GM23338 (cell line): Measurements from ENCODE around the gene GLCE. TPM values are rescaled to one million over a fixed set of nuclear protein-coding genes. Genes with fewer than 3 reads are reported as not detected.
"Not testable (repeated sequence)": the region's sequence is repeated elsewhere in the genome, so short reads cannot be mapped to it uniquely, and the experiment has no call there.

Source experiments
- ATAC-seq: fragments of 200-7000 bp; cut with Tn5 transposase; 3 replicates; pipeline ENCODE4 v1.9.1; 2020
- DNase-seq: peaks from one replicate; pipeline ENCODE4 v3.0.0-alpha.2; 2015; ENCODE audit warnings: low spot score
- H2AFZ ChIP-seq: fragments of 200-600 bp; sonication (generic); 2 replicates; pipeline ENCODE4 v1.8.0; 2016; ENCODE audit warnings: antibody characterized with exemption, mild to moderate bottlenecking, moderate library complexity
- H3F3A ChIP-seq: fragments of 200-600 bp; sonication (generic); replicated peaks from 2 replicates; pipeline ENCODE4 v1.8.0; 2017; ENCODE audit warnings: antibody characterized with exemption, mixed run types, low read depth
- H3K27ac ChIP-seq: fragments of 200-600 bp; sonication (generic); 2 replicates; pipeline ENCODE4 v1.6.1; 2016; ENCODE audit warnings: low read depth
- H3K27me3 ChIP-seq: fragments of 200-600 bp; sonication (generic); 2 replicates; pipeline ENCODE4 v1.8.0; 2016; ENCODE audit warnings: mild to moderate bottlenecking, mixed run types, moderate library complexity; ENCODE audit not compliant: insufficient read depth
- H3K36me3 ChIP-seq: fragments of 200-600 bp; sonication (generic); 2 replicates; pipeline ENCODE4 v1.8.0; 2016; ENCODE audit warnings: mild to moderate bottlenecking; ENCODE audit not compliant: insufficient read depth
- H3K4me1 ChIP-seq: fragments of 200-600 bp; sonication (generic); 2 replicates; pipeline ENCODE4 v1.8.0; 2016; ENCODE audit warnings: mild to moderate bottlenecking, moderate library complexity; ENCODE audit not compliant: insufficient read depth
- H3K4me2 ChIP-seq: fragments of 200-600 bp; sonication (generic); 2 replicates; pipeline ENCODE4 v1.7.1; 2017; ENCODE audit warnings: mixed run types
- H3K4me3 ChIP-seq: fragments of 200-600 bp; sonication (generic); 2 replicates; pipeline ENCODE4 v1.6.1; 2016; ENCODE audit warnings: mixed run types
- H3K79me2 ChIP-seq: fragments of 200-600 bp; sonication (generic); replicated peaks from 2 replicates; pipeline ENCODE4 v1.8.0; 2017; ENCODE audit warnings: mild to moderate bottlenecking; ENCODE audit not compliant: insufficient read depth
- H3K9me2 ChIP-seq: fragments of 200-600 bp; sonication (generic); 2 replicates; pipeline ENCODE4 v1.8.0; 2017; ENCODE audit not compliant: insufficient read depth
- H4K20me1 ChIP-seq: fragments of 200-600 bp; sonication (generic); replicated peaks from 2 replicates; pipeline ENCODE4 v1.8.0; 2017; ENCODE audit warnings: mild to moderate bottlenecking; ENCODE audit not compliant: insufficient read depth
- H3K27ac Mint-ChIP-seq: 2 replicates; pipeline ENCODE4 v1.8.0; 2020; ENCODE audit warnings: inconsistent platforms, mild to moderate bottlenecking, moderate library complexity, mixed read lengths
- H3K27me3 Mint-ChIP-seq: 3 replicates; pipeline ENCODE4 v1.8.0; 2022; ENCODE audit warnings: low read depth, mild to moderate bottlenecking, moderate library complexity, mixed read lengths, inconsistent platforms; ENCODE audit not compliant: insufficient read depth, poor library complexity
- H3K36me3 Mint-ChIP-seq: 3 replicates; pipeline ENCODE4 v1.8.0; 2021; ENCODE audit warnings: low read depth, mild to moderate bottlenecking, inconsistent platforms, moderate library complexity, mixed read lengths
- H3K4me1 Mint-ChIP-seq: 3 replicates; pipeline ENCODE4 v1.8.0; 2020; ENCODE audit warnings: mild to moderate bottlenecking, inconsistent platforms, mixed read lengths
- H3K4me3 Mint-ChIP-seq: 3 replicates; pipeline ENCODE4 v1.8.0; 2021; ENCODE audit warnings: moderate library complexity, mild to moderate bottlenecking, inconsistent platforms, mixed read lengths
- H3K9me3 Mint-ChIP-seq: 3 replicates; pipeline ENCODE4 v1.8.0; 2020; ENCODE audit warnings: moderate library complexity, mild to moderate bottlenecking, inconsistent platforms, mixed read lengths
- CTCF ChIP-seq, 2 experiments: fragments of 200-600 bp in 1 of 2; sonication (generic) in 1 of 2; conservative IDR thresholded peaks; 2 replicates each; pipeline versions ENCODE4 v1.5.1 to v1.6.1; 2016 to 2017; ENCODE audit warnings: antibody characterized with exemption in 2 of 2, low read depth in 2 of 2, mild to moderate bottlenecking in 2 of 2, moderate library complexity in 1 of 2
- ETS1 ChIP-seq: IDR thresholded peaks from 2 replicates; pipeline ENCODE4 v1.6.1; 2016; ENCODE audit warnings: antibody characterized with exemption
- EZH2 ChIP-seq: fragments of 200-600 bp; sonication (generic); IDR thresholded peaks from one replicate; pipeline ENCODE4 v1.8.0; 2017; ENCODE audit warnings: antibody characterized with exemption, mild to moderate bottlenecking, low read depth; ENCODE audit not compliant: unreplicated experiment
- NANOG ChIP-seq: IDR thresholded peaks from 2 replicates; pipeline ENCODE4 v1.6.1; 2016; ENCODE audit warnings: antibody characterized with exemption, borderline replicate concordance
- POLR2AphosphoS5 ChIP-seq: IDR thresholded peaks from 2 replicates; pipeline ENCODE4 v1.6.1; 2016; ENCODE audit warnings: antibody characterized with exemption, low read depth
- REST ChIP-seq: IDR thresholded peaks from one replicate; pipeline ENCODE4 v1.6.1; 2018; ENCODE audit warnings: antibody characterized with exemption; ENCODE audit not compliant: unreplicated experiment
- STAT1 ChIP-seq: IDR thresholded peaks from one replicate; pipeline ENCODE4 v1.6.1; 2016; ENCODE audit warnings: antibody characterized with exemption; ENCODE audit not compliant: unreplicated experiment
- ZNF114 ChIP-seq: fragments of 250-450 bp; sonication (Bioruptor Pico); IDR thresholded peaks from 2 replicates; pipeline ENCODE4 v1.5.0; 2020; ENCODE audit warnings: mild to moderate bottlenecking, moderate library complexity
- ZNF331 ChIP-seq: fragments of 250-450 bp; sonication (Bioruptor Pico); IDR thresholded peaks from 2 replicates; pipeline ENCODE4 v1.5.0; 2020; ENCODE audit warnings: low read depth, mild to moderate bottlenecking, moderate library complexity
- polyA plus RNA-seq: library from polyadenylated mRNA; unstranded; fragments of >200 nt; fragmentation: Nextera tagmentation; extraction: Ambion mirVana; gene quantifications from 2 replicates; pipeline ENCODE4 v1.2.1, GENCODE V29; 2016
- total RNA-seq: library from RNA; depleted of rRNA; stranded (reverse); fragments of >200 nt; shearing (Covaris generic); gene quantifications from 2 replicates; pipeline ENCODE4 v1.2.3, GENCODE V29; 2014
- TF ChIP-seq, protein P1 (sequence below): fragments of 250-450 bp; sonication (Bioruptor Pico); IDR thresholded peaks from 2 replicates; pipeline ENCODE4 v1.5.0; 2020; ENCODE audit warnings: mild to moderate bottlenecking, moderate library complexity

GLCE gene
- total and polyA plus RNA-seq, 2 experiments from 2014 or later, result 7.5 to 15.5 TPM

DNA sequence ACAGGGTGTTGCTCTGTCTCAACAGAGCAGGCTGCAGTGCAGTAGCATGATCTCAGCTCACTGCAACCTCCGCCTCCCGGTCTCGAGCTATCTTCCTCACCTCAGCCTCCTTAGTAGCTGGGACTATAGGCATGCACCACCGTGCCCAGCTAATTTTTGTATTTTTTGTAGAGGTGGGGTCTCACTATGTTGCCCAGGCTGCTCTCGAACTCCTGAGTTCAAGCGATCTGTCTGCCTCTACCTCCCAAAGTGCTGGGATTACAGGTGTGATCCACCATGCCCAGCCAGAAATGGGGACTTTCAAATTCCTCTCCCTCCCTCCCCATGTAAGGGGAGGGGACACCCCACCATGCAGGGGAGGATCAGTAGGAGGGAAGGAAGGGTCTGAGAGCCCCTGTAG is 141.7 kb downstream of the GLCE start:
- H3K9me2 ChIP-seq, H3K4me2 ChIP-seq, H3K27ac Mint-ChIP-seq, H3K4me3 Mint-ChIP-seq, H4K20me1 ChIP-seq, DNase-seq, H3K36me3 ChIP-seq, H3K36me3 Mint-ChIP-seq, H2AFZ ChIP-seq, ATAC-seq, H3F3A ChIP-seq, H3K79me2 ChIP-seq, H3K27ac ChIP-seq, H3K9me3 Mint-ChIP-seq, H3K4me3 ChIP-seq: not testable (repeated sequence)
- Histone ChIP-seq H3K4me1 (peaks cover 18% of the 10 kb centered on the region), H3K27me3 (peaks cover 32% of the 10 kb centered on the region)
- Mint-ChIP-seq H3K27me3 (peaks cover 35% of the 10 kb centered on the region), H3K4me1 (peaks cover 29% of the 10 kb centered on the region)

DNA sequence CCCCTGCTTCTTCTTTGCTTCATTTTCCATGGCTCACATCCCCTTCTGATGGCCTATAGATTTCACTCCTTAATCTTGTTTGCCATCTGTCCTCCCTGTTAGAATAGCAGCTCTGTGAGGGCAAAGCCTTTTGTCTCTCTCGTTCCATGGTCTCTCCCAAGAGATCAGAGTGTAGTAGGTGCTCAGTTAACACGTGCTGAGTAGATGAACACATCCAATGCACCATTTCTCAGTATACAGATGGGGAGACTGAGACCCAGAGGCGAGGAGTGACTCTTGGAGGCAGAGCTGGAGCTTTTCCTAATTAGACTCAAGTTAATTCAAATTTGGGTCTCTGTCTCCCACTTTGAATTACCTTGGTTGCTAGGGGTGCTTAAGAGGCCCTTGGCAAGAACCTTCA is 142.5 kb downstream of the GLCE start:
- Mint-ChIP-seq H3K9me3 (no peaks in the 10 kb centered on the region), H3K27ac (no peak overlapping the region), H3K36me3 (peaks cover 12% of the 10 kb centered on the region), H3K27me3 (peaks cover 35% of the 10 kb centered on the region), H3K4me3 (no peak overlapping the region), H3K4me1 (peaks cover 27% of the 10 kb centered on the region)
- H3K36me3 ChIP-seq, result 0 out of 2 replicates have a peak, but pooled peaks cover 4% of the 10 kb centered on the region
- no peaks in the 10 kb centered on the region; the same call in 1 of the 2 replicates for H3F3A ChIP-seq
- H3K79me2 ChIP-seq, result peaks cover 7% of the 10 kb centered on the region
- no peaks in the 10 kb centered on the region; the same call in 1 of the 2 replicates for H4K20me1 ChIP-seq
- no peak overlapping the region for H3K4me2 ChIP-seq
- DNase-seq (no peak), ATAC-seq (no peak)
- peaks cover 18% of the 10 kb centered on the region for H3K4me1 ChIP-seq
- TF ChIP-seq ETS1 (no peak), STAT1 (no peak), CTCF (conservative IDR thresholded peaks at IDR 0.05; ENCODE audit: low read depth in 2 of 2) (no peak), POLR2AphosphoS5 (no peak), REST (no peak), EZH2 (no peak), ZNF114 (no peak), ZNF331 (no peak), NANOG (no peak)
- TF ChIP-seq, protein P1, sequence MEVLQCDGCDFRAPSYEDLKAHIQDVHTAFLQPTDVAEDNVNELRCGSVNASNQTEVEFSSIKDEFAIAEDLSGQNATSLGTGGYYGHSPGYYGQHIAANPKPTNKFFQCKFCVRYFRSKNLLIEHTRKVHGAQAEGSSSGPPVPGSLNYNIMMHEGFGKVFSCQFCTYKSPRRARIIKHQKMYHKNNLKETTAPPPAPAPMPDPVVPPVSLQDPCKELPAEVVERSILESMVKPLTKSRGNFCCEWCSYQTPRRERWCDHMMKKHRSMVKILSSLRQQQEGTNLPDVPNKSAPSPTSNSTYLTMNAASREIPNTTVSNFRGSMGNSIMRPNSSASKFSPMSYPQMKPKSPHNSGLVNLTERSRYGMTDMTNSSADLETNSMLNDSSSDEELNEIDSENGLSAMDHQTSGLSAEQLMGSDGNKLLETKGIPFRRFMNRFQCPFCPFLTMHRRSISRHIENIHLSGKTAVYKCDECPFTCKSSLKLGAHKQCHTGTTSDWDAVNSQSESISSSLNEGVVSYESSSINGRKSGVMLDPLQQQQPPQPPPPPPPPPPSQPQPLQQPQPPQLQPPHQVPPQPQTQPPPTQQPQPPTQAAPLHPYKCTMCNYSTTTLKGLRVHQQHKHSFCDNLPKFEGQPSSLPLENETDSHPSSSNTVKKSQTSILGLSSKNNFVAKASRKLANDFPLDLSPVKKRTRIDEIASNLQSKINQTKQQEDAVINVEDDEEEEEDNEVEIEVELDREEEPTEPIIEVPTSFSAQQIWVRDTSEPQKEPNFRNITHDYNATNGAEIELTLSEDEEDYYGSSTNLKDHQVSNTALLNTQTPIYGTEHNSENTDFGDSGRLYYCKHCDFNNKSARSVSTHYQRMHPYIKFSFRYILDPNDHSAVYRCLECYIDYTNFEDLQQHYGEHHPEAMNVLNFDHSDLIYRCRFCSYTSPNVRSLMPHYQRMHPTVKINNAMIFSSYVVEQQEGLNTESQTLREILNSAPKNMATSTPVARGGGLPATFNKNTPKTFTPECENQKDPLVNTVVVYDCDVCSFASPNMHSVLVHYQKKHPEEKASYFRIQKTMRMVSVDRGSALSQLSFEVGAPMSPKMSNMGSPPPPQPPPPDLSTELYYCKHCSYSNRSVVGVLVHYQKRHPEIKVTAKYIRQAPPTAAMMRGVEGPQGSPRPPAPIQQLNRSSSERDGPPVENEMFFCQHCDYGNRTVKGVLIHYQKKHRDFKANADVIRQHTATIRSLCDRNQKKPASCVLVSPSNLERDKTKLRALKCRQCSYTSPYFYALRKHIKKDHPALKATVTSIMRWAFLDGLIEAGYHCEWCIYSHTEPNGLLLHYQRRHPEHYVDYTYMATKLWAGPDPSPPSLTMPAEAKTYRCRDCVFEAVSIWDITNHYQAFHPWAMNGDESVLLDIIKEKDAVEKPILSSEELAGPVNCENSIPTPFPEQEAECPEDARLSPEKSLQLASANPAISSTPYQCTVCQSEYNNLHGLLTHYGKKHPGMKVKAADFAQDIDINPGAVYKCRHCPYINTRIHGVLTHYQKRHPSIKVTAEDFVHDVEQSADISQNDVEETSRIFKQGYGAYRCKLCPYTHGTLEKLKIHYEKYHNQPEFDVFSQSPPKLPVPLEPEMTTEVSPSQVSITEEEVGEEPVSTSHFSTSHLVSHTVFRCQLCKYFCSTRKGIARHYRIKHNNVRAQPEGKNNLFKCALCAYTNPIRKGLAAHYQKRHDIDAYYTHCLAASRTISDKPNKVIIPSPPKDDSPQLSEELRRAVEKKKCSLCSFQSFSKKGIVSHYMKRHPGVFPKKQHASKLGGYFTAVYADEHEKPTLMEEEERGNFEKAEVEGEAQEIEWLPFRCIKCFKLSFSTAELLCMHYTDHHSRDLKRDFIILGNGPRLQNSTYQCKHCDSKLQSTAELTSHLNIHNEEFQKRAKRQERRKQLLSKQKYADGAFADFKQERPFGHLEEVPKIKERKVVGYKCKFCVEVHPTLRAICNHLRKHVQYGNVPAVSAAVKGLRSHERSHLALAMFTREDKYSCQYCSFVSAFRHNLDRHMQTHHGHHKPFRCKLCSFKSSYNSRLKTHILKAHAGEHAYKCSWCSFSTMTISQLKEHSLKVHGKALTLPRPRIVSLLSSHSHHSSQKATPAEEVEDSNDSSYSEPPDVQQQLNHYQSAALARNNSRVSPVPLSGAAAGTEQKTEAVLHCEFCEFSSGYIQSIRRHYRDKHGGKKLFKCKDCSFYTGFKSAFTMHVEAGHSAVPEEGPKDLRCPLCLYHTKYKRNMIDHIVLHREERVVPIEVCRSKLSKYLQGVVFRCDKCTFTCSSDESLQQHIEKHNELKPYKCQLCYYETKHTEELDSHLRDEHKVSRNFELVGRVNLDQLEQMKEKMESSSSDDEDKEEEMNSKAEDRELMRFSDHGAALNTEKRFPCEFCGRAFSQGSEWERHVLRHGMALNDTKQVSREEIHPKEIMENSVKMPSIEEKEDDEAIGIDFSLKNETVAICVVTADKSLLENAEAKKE (CRISPR knock-in tag), result no peak
- no peaks in the 10 kb centered on the region for H3K9me2 ChIP-seq
- H2AFZ ChIP-seq, result no peak overlapping the region
- no peak overlapping the region for H3K27ac ChIP-seq
- no peak overlapping the region for H3K4me3 ChIP-seq
- peaks cover 24% of the 10 kb centered on the region for H3K27me3 ChIP-seq
